Natural killer cell (primary cell): ENCODE measurements around the gene HSP90AA1. TPM values are rescaled to one million over a fixed set of nuclear protein-coding genes. Genes with fewer than 3 reads are reported as not detected.

ENCODE experiments used
- ATAC-seq, 3 donors: fragments of 150-1000 bp in 2 of 3; fragments of 200-7000 bp in 1 of 3; cut with Tn5 transposase; 1 replicate in 1 of 3; 2 replicates in 2 of 3; pipeline ENCODE4 v1.10.0; 2021; ENCODE audit warnings: mild to moderate bottlenecking in 2 of 3, moderate library complexity in 2 of 3
- DNase-seq, 2 donors: peaks; one replicate each; pipeline versions ENCODE4 v3.0.0 to v3.0.0-alpha.2; 2013 to 2021; ENCODE audit warnings: mixed read lengths in 1 of 2
- H3K27ac ChIP-seq: one replicate; pipeline ENCODE4 v1.5.1; 2013; ENCODE audit warnings: mild to moderate bottlenecking, low read length
- H3K27me3 ChIP-seq: one replicate; pipeline ENCODE4 v1.6.1; 2013; ENCODE audit warnings: low read length; ENCODE audit not compliant: control insufficient read depth, insufficient read depth
- H3K36me3 ChIP-seq: one replicate; pipeline ENCODE4 v1.6.1; 2013; ENCODE audit warnings: low read length; ENCODE audit not compliant: control insufficient read depth, insufficient read depth
- H3K4me1 ChIP-seq: one replicate; pipeline ENCODE4 v1.6.1; 2013; ENCODE audit warnings: low read length; ENCODE audit not compliant: control insufficient read depth, insufficient read depth
- H3K4me3 ChIP-seq: one replicate; pipeline ENCODE4 v1.5.1; 2013; ENCODE audit warnings: low read length
- H3K9me3 ChIP-seq: one replicate; pipeline ENCODE4 v1.6.1; 2013; ENCODE audit warnings: low read length; ENCODE audit not compliant: control insufficient read depth, insufficient read depth
- H3K27ac Mint-ChIP-seq, 2 donors: one replicate each; pipeline ENCODE4 v1.8.0; 2022; ENCODE audit warnings: mild to moderate bottlenecking in 2 of 2, mixed read lengths in 2 of 2, moderate library complexity in 1 of 2
- H3K27me3 Mint-ChIP-seq, 2 donors: one replicate each; pipeline ENCODE4 v1.8.0; 2022; ENCODE audit warnings: low read depth in 2 of 2, mixed read lengths in 2 of 2
- H3K36me3 Mint-ChIP-seq: one replicate; pipeline ENCODE4 v1.8.0; 2022; ENCODE audit warnings: mixed read lengths
- H3K4me1 Mint-ChIP-seq, 2 donors: one replicate each; pipeline ENCODE4 v1.8.0; 2022; ENCODE audit warnings: mixed read lengths in 2 of 2
- H3K4me3 Mint-ChIP-seq: one replicate; pipeline ENCODE4 v1.8.0; 2022; ENCODE audit warnings: mild to moderate bottlenecking, moderate library complexity, mixed read lengths
- H3K9me3 Mint-ChIP-seq, 2 donors: one replicate each; pipeline ENCODE4 v1.8.0; 2022; ENCODE audit warnings: mixed read lengths in 2 of 2
- WGBS: methylation state at CpG from one replicate; pipeline ENCODE4 v1.1.7; 2013; ENCODE audit warnings: missing lambda C conversion rate; ENCODE audit not compliant: insufficient coverage; 5-methylcytosine and 5-hydroxymethylcytosine counted together
- intact Hi-C: fragments of 100-400 bp; cut with micrococcal nuclease; formaldehyde crosslinking; loops from one replicate; pipeline ENCODE4 v1.14.2; 2022
- total RNA-seq, 4 donors: library from RNA; stranded (reverse); fragments of 120-200 nt in 1 of 4; gene quantifications; one replicate each; pipeline versions ENCODE4 v1.2.3 to v1.2.4, GENCODE V29; 2013 to 2022
- TF ChIP-seq, protein P1 (sequence below): fragments of 200-600 bp; IDR thresholded peaks from one replicate; pipeline ENCODE4 v1.8.0; 2022; ENCODE audit warnings: antibody characterized with exemption

HSP90AA1 gene
- total RNA-seq, 3 donors from 2014 or later (not counting 1 experiment from before 2014, with no cell fraction given): 470 to 665 (median 663) TPM

DNA sequence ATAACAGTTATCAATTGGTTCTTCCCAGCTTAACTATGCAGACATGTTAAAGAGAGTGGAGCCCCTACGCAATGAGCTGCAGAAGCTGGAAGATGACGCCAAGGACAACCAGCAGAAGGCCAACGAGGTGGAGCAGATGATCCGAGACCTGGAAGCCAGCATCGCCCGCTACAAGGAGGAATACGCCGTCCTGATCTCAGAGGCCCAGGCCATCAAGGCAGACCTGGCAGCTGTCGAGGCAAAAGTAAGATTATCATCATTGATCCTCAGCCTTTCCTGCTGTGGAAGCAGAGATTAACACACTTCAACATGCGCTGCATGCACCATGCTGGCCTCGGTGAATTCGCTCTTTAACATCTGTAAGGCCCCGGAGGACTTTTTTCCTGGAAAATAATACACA is 53.6 kb downstream of the HSP90AA1 start:
- TF ChIP-seq, protein P1, sequence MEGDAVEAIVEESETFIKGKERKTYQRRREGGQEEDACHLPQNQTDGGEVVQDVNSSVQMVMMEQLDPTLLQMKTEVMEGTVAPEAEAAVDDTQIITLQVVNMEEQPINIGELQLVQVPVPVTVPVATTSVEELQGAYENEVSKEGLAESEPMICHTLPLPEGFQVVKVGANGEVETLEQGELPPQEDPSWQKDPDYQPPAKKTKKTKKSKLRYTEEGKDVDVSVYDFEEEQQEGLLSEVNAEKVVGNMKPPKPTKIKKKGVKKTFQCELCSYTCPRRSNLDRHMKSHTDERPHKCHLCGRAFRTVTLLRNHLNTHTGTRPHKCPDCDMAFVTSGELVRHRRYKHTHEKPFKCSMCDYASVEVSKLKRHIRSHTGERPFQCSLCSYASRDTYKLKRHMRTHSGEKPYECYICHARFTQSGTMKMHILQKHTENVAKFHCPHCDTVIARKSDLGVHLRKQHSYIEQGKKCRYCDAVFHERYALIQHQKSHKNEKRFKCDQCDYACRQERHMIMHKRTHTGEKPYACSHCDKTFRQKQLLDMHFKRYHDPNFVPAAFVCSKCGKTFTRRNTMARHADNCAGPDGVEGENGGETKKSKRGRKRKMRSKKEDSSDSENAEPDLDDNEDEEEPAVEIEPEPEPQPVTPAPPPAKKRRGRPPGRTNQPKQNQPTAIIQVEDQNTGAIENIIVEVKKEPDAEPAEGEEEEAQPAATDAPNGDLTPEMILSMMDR: no peak
- Mint-ChIP-seq H3K4me3 (no peak overlapping the region), H3K9me3 (no peaks in the 10 kb centered on the region), H3K27ac (no peak overlapping the region), H3K27me3 (no peaks in the 10 kb centered on the region), H3K4me1 (no peaks in the 10 kb centered on the region), H3K36me3 (peaks cover 31% of the 10 kb centered on the region)
- Histone ChIP-seq H3K4me3 (no peak overlapping the region), H3K36me3 (peaks cover 84% of the 10 kb centered on the region), H3K27me3 (no peaks in the 10 kb centered on the region), H3K27ac (no peak overlapping the region), H3K4me1 (no peaks in the 10 kb centered on the region), H3K9me3 (no peaks in the 10 kb centered on the region)
- DNase-seq: no peak
- 98% methylated on average over 13 of the region's 13 CpGs for WGBS
- intact Hi-C loops: no loop called here
- no peak for ATAC-seq

Other genes with a start within 250 kb of the HSP90AA1 start
- 100 to 1,000 TPM; 313 to 381 (median 349) TPM for gene DYNC1H1, start 122.5 kb downstream of the HSP90AA1 start, total RNA-seq
- 10 to 100 TPM; 55.5 to 66.7 (median 62.2) TPM for gene WDR20, start 52.9 kb upstream of the HSP90AA1 start, total RNA-seq
- 1 to 10 TPM; 3.9 to 6.5 (median 4.7) TPM for gene MOK, start 218.1 kb upstream of the HSP90AA1 start, total RNA-seq
- gene ZNF839, start 232.7 kb upstream of the HSP90AA1 start, total RNA-seq: 10 to 100 TPM; 13.3 to 20.4 (median 18.1) TPM